OCI-LY1 (cell line): ENCODE measurements around the gene RAD50.

ENCODE experiments used
- H2AFZ ChIP-seq: fragments of 200-600 bp; sonication (generic), shearing (Covaris generic); 2 replicates; pipeline ENCODE4 v1.6.0; 2014; ENCODE audit warnings: antibody characterized with exemption, mild to moderate bottlenecking, low read length
- H3F3A ChIP-seq: fragments of 200-600 bp; sonication (generic), shearing (Covaris generic); 2 replicates; pipeline ENCODE4 v1.6.0; 2014; ENCODE audit warnings: mild to moderate bottlenecking, antibody characterized with exemption, low read length, moderate library complexity; ENCODE audit not compliant: insufficient read depth
- H3K27ac ChIP-seq: fragments of 200-600 bp; sonication (generic); 2 replicates; pipeline ENCODE4 v1.5.1; 2014; ENCODE audit warnings: low read length, mixed run types, mild to moderate bottlenecking, low read depth; ENCODE audit not compliant: poor library complexity, severe bottlenecking
- H3K27me3 ChIP-seq: fragments of 200-600 bp; sonication (generic); 2 replicates; pipeline ENCODE4 v1.6.0; 2014; ENCODE audit warnings: antibody characterized with exemption, mild to moderate bottlenecking, low read length, moderate library complexity; ENCODE audit not compliant: insufficient read depth
- H3K36me3 ChIP-seq: fragments of 200-600 bp; sonication (generic); 2 replicates; pipeline ENCODE4 v1.6.1; 2014; ENCODE audit warnings: mild to moderate bottlenecking, antibody characterized with exemption, low read length, moderate library complexity, mixed read lengths; ENCODE audit not compliant: insufficient read depth
- H3K4me1 ChIP-seq: fragments of 200-600 bp; sonication (generic); 2 replicates; pipeline ENCODE4 v1.5.1; 2014; ENCODE audit warnings: mild to moderate bottlenecking, low read length, moderate library complexity; ENCODE audit not compliant: insufficient read depth, severe bottlenecking
- H3K4me2 ChIP-seq: fragments of 200-600 bp; sonication (generic), shearing (Covaris generic); 2 replicates; pipeline ENCODE4 v1.6.1; 2014; ENCODE audit warnings: low read length
- H3K4me3 ChIP-seq: fragments of 200-600 bp; sonication (generic); 2 replicates; pipeline ENCODE4 v1.5.1; 2014; ENCODE audit warnings: low read length, low read depth, mild to moderate bottlenecking, mixed read lengths; ENCODE audit not compliant: poor library complexity, severe bottlenecking
- H3K79me2 ChIP-seq: fragments of 200-600 bp; shearing (Covaris generic); 2 replicates; pipeline ENCODE4 v1.6.1; 2016; ENCODE audit warnings: mixed run types, low read length, mixed read lengths; ENCODE audit not compliant: insufficient read depth
- H3K9ac ChIP-seq: fragments of 200-600 bp; sonication (generic), shearing (Covaris generic); 2 replicates; pipeline ENCODE4 v1.6.1; 2014; ENCODE audit warnings: mild to moderate bottlenecking, low read length, mixed read lengths
- H3K9me2 ChIP-seq: fragments of 200-600 bp; sonication (generic), shearing (Covaris generic); 2 replicates; pipeline ENCODE4 v1.6.1; 2014; ENCODE audit warnings: low read depth, mild to moderate bottlenecking, low read length, mixed read lengths
- H3K9me3 ChIP-seq: fragments of 200-600 bp; shearing (Covaris generic); 2 replicates; pipeline ENCODE4 v1.6.1; 2014; ENCODE audit warnings: low read length, mixed read lengths
- H4K20me1 ChIP-seq: fragments of 200-600 bp; sonication (generic), shearing (Covaris generic); 2 replicates; pipeline ENCODE4 v1.6.0; 2016; ENCODE audit warnings: mild to moderate bottlenecking, low read length; ENCODE audit not compliant: insufficient read depth
- CTCF ChIP-seq: fragments of 200-600 bp; sonication (generic), shearing (Covaris generic); IDR thresholded peaks from 2 replicates; pipeline ENCODE4 v1.5.1; 2017; ENCODE audit warnings: mild to moderate bottlenecking, antibody characterized with exemption, low read length, moderate library complexity, mixed read lengths
- EZH2 ChIP-seq: fragments of 200-600 bp; sonication (generic), shearing (Covaris generic); IDR thresholded peaks from 2 replicates; pipeline ENCODE4 v1.8.0; 2017; ENCODE audit warnings: borderline replicate concordance, mixed run types, mild to moderate bottlenecking, antibody characterized with exemption, low read length, moderate library complexity, mixed read lengths

Gene RAD50

DNA sequence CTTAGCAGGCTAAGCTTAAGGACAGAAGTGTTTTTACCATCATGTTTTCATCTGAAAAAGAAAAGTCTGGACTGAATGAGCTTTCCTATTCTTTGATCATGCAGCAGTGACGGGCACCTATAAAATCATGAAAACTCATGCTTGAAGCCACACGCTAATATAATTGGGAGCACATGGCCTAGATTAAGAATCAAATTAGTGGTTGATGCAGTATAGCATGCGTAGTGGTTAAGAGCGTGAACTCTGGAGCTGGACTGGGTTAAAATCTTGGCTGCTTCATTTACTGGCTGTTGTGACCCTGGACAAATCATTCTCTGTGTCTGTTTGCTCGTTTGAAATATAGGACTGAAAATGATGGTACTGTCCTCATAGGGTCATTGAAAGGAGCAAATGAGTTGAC is 51.3 kb downstream of the RAD50 start:
- Histone ChIP-seq H3K4me3 (no peak overlapping the region), H4K20me1 (no peaks in the 10 kb centered on the region), H3K36me3 (peaks cover 88% of the 10 kb centered on the region), H3K27me3 (no peaks in the 10 kb centered on the region), H3F3A (no peaks in the 10 kb centered on the region; the same call in 1 of the 2 replicates), H3K79me2 (no peaks in the 10 kb centered on the region), H3K4me1 (no peaks in the 10 kb centered on the region), H3K27ac (no peak overlapping the region), H3K4me2 (no peak overlapping the region), H3K9me2 (no peaks in the 10 kb centered on the region), H3K9ac (no peak overlapping the region), H3K9me3 (no peaks in the 10 kb centered on the region), H2AFZ (no peak overlapping the region)
- no peak for TF ChIP-seq CTCF

DNA sequence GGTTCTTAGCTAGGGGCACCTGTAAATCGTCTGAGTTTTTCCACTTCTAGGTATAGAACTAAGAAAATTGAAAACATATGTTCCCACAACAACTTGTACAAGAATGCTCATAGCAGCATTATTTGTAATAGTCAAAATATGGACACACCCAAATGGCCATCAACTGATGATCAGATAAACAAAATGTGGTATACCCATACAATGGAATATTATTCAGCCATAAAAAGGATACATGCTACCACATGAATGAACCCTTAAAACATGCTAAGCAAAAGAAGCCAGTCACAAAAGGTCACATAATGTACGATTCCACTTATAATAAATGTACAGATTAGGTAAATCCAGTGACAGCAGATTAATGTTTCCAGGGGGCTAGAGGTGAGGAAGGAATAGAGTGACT is 55.2 kb downstream of the RAD50 start:
- Histone ChIP-seq H3K4me1 (no peaks in the 10 kb centered on the region), H3K27me3 (no peaks in the 10 kb centered on the region), H3K9me3 (no peaks in the 10 kb centered on the region), H3K9ac (no peak overlapping the region), H4K20me1 (no peaks in the 10 kb centered on the region), H3K4me3 (no peak overlapping the region), H3K36me3 (peaks cover 82% of the 10 kb centered on the region), H3K79me2 (no peaks in the 10 kb centered on the region), H3F3A (no peaks in the 10 kb centered on the region; the same call in 1 of the 2 replicates), H3K4me2 (no peak overlapping the region), H3K9me2 (no peaks in the 10 kb centered on the region), H2AFZ (no peak overlapping the region), H3K27ac (no peak overlapping the region)
- TF ChIP-seq EZH2 (no peak), CTCF (no peak)

- H3K9ac ChIP-seq = no peak overlapping the region
- H3K9me3 ChIP-seq = no peaks in the 10 kb centered on the region
- no peaks in the 10 kb centered on the region for H3K27me3 ChIP-seq
- TF ChIP-seq EZH2 (no peak), CTCF (no peak)
- H3K4me1 ChIP-seq = no peaks in the 10 kb centered on the region
- peaks cover 85% of the 10 kb centered on the region for H3K36me3 ChIP-seq
- no peaks in the 10 kb centered on the region for H3K9me2 ChIP-seq
- no peaks in the 10 kb centered on the region for H4K20me1 ChIP-seq
- no peak overlapping the region for H3K4me3 ChIP-seq
- H3K27ac ChIP-seq = no peak overlapping the region
- H3K79me2 ChIP-seq = no peaks in the 10 kb centered on the region
- H3F3A ChIP-seq = no peaks in the 10 kb centered on the region
- no peak overlapping the region for H3K4me2 ChIP-seq
- H2AFZ ChIP-seq = no peak overlapping the region
Measured at GRCh38 chr5:132612846-132613245, 56.1 kb downstream of the RAD50 start.
